Measurements from ENCODE around the gene ATP6V1G2.

The ATP6V1G2 gene

GRCh38 chr6:31579546-31580437 lies 33.4 kb upstream of the ATP6V1G2 start:
- TF ChIP-seq, protein P1, sequence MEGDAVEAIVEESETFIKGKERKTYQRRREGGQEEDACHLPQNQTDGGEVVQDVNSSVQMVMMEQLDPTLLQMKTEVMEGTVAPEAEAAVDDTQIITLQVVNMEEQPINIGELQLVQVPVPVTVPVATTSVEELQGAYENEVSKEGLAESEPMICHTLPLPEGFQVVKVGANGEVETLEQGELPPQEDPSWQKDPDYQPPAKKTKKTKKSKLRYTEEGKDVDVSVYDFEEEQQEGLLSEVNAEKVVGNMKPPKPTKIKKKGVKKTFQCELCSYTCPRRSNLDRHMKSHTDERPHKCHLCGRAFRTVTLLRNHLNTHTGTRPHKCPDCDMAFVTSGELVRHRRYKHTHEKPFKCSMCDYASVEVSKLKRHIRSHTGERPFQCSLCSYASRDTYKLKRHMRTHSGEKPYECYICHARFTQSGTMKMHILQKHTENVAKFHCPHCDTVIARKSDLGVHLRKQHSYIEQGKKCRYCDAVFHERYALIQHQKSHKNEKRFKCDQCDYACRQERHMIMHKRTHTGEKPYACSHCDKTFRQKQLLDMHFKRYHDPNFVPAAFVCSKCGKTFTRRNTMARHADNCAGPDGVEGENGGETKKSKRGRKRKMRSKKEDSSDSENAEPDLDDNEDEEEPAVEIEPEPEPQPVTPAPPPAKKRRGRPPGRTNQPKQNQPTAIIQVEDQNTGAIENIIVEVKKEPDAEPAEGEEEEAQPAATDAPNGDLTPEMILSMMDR (IDR thresholded peaks at IDR 0.05; ENCODE audit: insufficient read depth, low read depth, low read length, missing control alignments): peak; percentile 2
- DNase-seq (ENCODE audit: low read depth): no peak
- no peak overlapping the region for H3K4me3 ChIP-seq (ENCODE audit: low read length)

GRCh38 chr6:31579119-31579505 lies 32.7 kb upstream of the ATP6V1G2 start:
- no peak overlapping the region for H3K4me3 ChIP-seq (ENCODE audit: low read length)
- TF ChIP-seq, protein P1 (IDR thresholded peaks at IDR 0.05; ENCODE audit: insufficient read depth, low read depth, low read length, missing control alignments): no peak
- DNase-seq (ENCODE audit: low read depth): no peak

DNA sequence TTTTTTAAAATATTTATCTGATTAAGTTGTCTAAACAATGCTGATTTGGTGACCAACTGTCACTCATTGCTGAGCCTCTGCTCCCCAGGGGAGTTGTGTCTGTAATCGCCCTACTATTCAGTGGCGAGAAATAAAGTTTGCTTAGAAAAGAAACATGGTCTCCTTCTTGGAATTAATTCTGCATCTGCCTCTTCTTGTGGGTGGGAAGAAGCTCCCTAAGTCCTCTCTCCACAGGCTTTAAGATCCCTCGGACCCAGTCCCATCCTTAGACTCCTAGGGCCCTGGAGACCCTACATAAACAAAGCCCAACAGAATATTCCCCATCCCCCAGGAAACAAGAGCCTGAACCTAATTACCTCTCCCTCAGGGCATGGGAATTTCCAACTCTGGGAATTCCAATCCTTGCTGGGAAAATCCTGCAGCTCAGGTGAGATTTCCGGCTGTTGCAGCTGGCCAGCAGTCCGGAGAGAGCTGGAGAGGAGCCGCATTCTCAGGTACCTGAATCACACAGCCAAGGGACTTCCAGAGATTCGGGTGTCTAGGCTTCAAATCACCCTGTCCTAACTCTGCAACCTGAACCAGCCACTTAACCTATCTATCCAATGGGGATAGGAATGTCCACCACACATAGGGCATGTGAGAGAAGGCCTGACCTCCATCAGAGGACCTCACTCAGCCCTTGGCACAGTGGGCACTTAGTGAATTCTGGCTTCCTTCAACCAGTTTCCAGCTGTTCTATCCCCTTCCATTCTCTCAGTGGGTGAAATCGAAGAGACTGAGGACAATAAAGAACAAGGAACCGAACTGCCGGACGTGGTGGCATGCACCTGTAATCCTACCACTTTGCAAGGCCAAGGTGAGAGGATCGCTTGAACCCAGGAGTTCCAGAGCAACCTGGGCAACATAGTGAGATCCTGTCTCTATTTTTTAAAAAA lies 32.0 kb upstream of the ATP6V1G2 start:
- H3K4me3 ChIP-seq (ENCODE audit: low read length): no peak overlapping the region
- TF ChIP-seq, protein P1 (IDR thresholded peaks at IDR 0.05; ENCODE audit: insufficient read depth, low read depth, low read length, missing control alignments): no peak

GRCh38 chr6:31577579-31577966 lies 31.2 kb upstream of the ATP6V1G2 start:
- no peak overlapping the region for H3K4me3 ChIP-seq (ENCODE audit: low read length)
- TF ChIP-seq, protein P1 (IDR thresholded peaks at IDR 0.05; ENCODE audit: insufficient read depth, low read depth, low read length, missing control alignments): no peak
- no peak for DNase-seq (ENCODE audit: low read depth)

More for the DNA sequence above, 32.0 kb upstream of the ATP6V1G2 start:
- DNase-seq (ENCODE audit: low read depth): peak; percentile 90

DNA sequence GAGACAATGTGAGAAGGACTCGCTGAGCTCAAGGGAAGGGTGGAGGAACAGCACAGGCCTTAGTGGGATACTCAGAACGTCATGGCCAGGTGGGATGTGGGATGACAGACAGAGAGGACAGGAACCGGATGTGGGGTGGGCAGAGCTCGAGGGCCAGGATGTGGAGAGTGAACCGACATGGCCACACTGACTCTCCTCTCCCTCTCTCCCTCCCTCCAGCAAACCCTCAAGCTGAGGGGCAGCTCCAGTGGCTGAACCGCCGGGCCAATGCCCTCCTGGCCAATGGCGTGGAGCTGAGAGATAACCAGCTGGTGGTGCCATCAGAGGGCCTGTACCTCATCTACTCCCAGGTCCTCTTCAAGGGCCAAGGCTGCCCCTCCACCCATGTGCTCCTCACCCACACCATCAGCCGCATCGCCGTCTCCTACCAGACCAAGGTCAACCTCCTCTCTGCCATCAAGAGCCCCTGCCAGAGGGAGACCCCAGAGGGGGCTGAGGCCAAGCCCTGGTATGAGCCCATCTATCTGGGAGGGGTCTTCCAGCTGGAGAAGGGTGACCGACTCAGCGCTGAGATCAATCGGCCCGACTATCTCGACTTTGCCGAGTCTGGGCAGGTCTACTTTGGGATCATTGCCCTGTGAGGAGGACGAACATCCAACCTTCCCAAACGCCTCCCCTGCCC lies 30.6 kb upstream of the ATP6V1G2 start:
- TF ChIP-seq, protein P1 (IDR thresholded peaks at IDR 0.05; ENCODE audit: insufficient read depth, low read depth, low read length, missing control alignments): no peak
- no peak overlapping the region for H3K4me3 ChIP-seq (ENCODE audit: low read length)
- no peak for DNase-seq (ENCODE audit: low read depth)

GRCh38 chr6:31575952-31576685 lies 29.7 kb upstream of the ATP6V1G2 start:
- no peak for DNase-seq (ENCODE audit: low read depth)
- no peak overlapping the region for H3K4me3 ChIP-seq (ENCODE audit: low read length)
- TF ChIP-seq, protein P1 (IDR thresholded peaks at IDR 0.05; ENCODE audit: insufficient read depth, low read depth, low read length, missing control alignments): no peak
